Neural crest cell (in vitro differentiated cells): ENCODE data around the gene MOGAT2. TPM values are rescaled to one million over a fixed set of nuclear protein-coding genes. Genes with fewer than 3 reads are reported as not detected.

Experiments used
- DNase-seq: peaks from one replicate; pipeline ENCODE4 v3.0.0; 2021; ENCODE audit warnings: low read depth, mixed read lengths, low spot score
- H3K27ac Mint-ChIP-seq: one replicate; pipeline ENCODE4 v1.8.0; 2021; ENCODE audit warnings: mild to moderate bottlenecking, mixed read lengths; ENCODE audit not compliant: unreplicated experiment
- H3K27me3 Mint-ChIP-seq: 2 replicates; pipeline ENCODE4 v1.8.0; 2021; ENCODE audit warnings: low read depth, mild to moderate bottlenecking, mixed read lengths
- H3K36me3 Mint-ChIP-seq: 2 replicates; pipeline ENCODE4 v1.8.0; 2021; ENCODE audit warnings: low read depth, mild to moderate bottlenecking, mixed read lengths
- H3K4me1 Mint-ChIP-seq: 2 replicates; pipeline ENCODE4 v1.8.0; 2021; ENCODE audit warnings: mixed read lengths
- H3K4me3 Mint-ChIP-seq: one replicate; pipeline ENCODE4 v1.8.0; 2021; ENCODE audit warnings: mild to moderate bottlenecking, mixed read lengths
- H3K9me3 Mint-ChIP-seq: 2 replicates; pipeline ENCODE4 v1.8.0; 2021; ENCODE audit warnings: mixed read lengths
- total RNA-seq: library from RNA; stranded (reverse); gene quantifications from 2 replicates; pipeline ENCODE4 v1.2.1, GENCODE V29; 2021
- TF ChIP-seq, protein P1 (sequence below): fragments of 200-600 bp; sonication (generic); conservative IDR thresholded peaks from 2 replicates; pipeline ENCODE4 v1.5.0; 2021; ENCODE audit warnings: antibody characterized with exemption, mild to moderate bottlenecking

Gene MOGAT2
- total RNA-seq, 1 donor from 2014 or later: not detected

DNA sequence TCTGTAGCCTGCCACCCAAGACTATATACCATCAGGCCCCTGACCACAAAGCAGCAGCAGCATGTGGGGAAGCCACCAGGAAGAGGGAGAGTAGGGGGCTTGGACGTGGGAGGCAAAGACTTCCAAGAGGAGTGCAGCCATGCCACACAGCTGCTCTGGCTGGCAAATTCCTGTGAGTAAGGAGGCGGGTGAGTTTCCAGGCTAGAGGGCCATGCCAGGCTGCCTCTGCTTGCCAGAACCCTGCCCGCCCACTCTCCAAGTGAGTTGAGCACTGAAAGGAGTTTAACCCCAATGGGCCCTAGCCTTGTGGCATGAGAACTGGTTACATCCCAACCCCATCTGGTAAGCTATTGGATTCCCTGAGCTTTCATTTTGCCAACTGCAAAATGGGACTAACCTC, 46.2 kb downstream of the MOGAT2 start:
- H3K4me3 Mint-ChIP-seq: no peak overlapping the region
- no peak overlapping the region for H3K27ac Mint-ChIP-seq
- TF ChIP-seq, protein P1, sequence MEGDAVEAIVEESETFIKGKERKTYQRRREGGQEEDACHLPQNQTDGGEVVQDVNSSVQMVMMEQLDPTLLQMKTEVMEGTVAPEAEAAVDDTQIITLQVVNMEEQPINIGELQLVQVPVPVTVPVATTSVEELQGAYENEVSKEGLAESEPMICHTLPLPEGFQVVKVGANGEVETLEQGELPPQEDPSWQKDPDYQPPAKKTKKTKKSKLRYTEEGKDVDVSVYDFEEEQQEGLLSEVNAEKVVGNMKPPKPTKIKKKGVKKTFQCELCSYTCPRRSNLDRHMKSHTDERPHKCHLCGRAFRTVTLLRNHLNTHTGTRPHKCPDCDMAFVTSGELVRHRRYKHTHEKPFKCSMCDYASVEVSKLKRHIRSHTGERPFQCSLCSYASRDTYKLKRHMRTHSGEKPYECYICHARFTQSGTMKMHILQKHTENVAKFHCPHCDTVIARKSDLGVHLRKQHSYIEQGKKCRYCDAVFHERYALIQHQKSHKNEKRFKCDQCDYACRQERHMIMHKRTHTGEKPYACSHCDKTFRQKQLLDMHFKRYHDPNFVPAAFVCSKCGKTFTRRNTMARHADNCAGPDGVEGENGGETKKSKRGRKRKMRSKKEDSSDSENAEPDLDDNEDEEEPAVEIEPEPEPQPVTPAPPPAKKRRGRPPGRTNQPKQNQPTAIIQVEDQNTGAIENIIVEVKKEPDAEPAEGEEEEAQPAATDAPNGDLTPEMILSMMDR: no peak
- no peak for DNase-seq
- H3K36me3 Mint-ChIP-seq: no peaks in the 10 kb centered on the region
- H3K27me3 Mint-ChIP-seq: peaks cover 22% of the 10 kb centered on the region
- H3K4me1 Mint-ChIP-seq: peaks cover 11% of the 10 kb centered on the region
- peaks cover 3% of the 10 kb centered on the region for H3K9me3 Mint-ChIP-seq

DNA sequence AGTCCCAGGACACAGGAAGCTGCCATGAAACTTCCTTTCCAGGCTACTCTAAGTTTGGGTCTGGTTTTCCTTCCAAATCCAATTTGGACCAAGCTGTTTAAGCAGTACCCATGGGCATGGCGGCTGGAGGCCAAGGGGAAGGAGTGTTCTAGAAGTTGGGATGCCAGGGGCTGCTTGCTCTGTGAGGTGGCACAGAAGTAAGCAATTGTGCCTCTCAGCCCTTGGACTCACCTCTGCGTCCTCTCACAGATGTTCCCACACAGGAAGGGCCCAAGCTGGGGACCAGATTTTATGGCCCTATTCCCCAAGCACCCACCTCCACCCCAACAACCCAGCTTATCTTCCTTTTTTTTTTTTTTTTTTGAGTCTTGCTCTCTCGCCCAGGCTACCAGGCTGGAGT, 47.5 kb downstream of the MOGAT2 start:
- DNase-seq: no peak
- Mint-ChIP-seq H3K4me3 (no peak overlapping the region), H3K27me3 (peaks cover 35% of the 10 kb centered on the region), H3K36me3 (no peaks in the 10 kb centered on the region), H3K27ac (no peak overlapping the region), H3K4me1 (peaks cover 11% of the 10 kb centered on the region), H3K9me3 (peaks cover 3% of the 10 kb centered on the region)
- TF ChIP-seq, protein P1: no peak

DNA sequence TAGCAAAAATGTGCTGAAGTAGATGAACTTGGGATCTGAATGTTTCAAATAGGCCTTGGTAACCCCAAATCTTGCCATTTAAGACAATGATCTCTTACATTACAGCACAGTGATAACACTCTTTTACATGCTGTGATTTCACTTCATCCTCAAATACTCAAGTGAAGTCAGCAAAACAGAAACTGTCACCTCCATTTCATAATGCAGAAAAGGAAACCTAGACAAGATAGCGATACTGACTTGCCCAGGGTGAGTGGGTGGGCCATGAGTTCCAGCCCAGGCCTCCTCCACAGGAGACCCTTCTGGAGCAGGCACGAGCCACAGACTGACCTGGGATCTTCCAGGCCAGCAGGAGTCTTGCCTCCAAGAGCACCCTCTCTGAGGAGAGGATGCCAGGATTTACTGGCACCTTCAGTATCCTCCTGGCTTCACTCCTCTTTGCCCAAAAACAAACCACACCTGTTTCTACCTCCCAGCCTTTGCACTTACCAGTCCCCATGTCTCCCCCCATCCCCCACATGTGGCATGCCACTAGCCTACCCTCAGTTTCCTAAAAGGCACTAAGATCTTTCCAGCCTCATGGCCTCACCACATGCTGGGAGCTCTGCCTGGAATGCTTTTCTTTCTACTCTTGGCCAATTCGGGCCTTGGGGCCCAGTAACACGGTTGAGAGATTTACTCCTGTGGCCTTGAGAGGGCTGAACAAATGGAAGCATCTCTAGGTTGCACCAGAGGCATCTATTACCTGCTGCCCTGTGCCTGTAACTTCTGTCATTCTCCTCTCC, 49.0 kb downstream of the MOGAT2 start:
- H3K4me1 Mint-ChIP-seq: peaks cover 11% of the 10 kb centered on the region
- TF ChIP-seq, protein P1: no peak
- no peak overlapping the region for H3K27ac Mint-ChIP-seq
- H3K4me3 Mint-ChIP-seq: no peak overlapping the region
- H3K9me3 Mint-ChIP-seq: peaks cover 3% of the 10 kb centered on the region
- peaks cover 50% of the 10 kb centered on the region for H3K27me3 Mint-ChIP-seq
- no peak for DNase-seq
- no peaks in the 10 kb centered on the region for H3K36me3 Mint-ChIP-seq

DNA sequence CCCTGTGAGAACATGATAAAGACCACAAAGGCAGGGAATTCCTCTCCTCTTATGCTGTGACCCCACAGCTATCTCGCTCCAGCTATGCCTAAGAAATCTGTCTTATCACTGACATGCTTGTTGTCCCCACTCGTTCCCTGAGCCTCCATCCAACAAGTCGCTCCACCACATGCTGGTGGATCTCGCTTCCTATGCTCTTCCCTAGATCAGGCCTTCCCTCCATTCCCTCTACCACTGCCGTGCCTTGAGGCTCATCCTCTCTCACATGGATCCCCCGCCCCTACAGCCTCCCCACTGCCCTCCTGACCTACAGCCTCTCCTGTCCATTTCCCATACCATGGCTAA, 49.6 kb downstream of the MOGAT2 start:
- Mint-ChIP-seq H3K9me3 (peaks cover 3% of the 10 kb centered on the region), H3K36me3 (no peaks in the 10 kb centered on the region), H3K27ac (no peak overlapping the region), H3K4me3 (peak overlapping the region; percentile 67), H3K4me1 (peaks cover 11% of the 10 kb centered on the region), H3K27me3 (peaks cover 56% of the 10 kb centered on the region)
- DNase-seq: no peak
- TF ChIP-seq, protein P1: no peak

DNA sequence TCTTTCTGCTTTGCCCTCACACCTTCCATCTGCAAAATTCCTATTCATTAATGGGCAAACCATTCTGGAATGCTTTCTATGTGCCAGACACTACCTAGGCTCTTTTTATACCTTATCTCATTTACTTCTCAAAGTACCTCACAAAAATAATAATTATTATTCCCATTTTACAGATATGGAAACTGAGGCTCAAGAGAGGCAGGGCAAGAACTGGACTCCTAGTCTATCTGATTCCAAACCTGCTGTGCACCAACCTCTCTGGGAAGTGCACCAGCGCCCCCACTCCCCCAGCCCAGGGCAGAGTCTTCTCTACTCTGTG, 50.1 kb downstream of the MOGAT2 start:
- Mint-ChIP-seq H3K27me3 (peaks cover 60% of the 10 kb centered on the region), H3K9me3 (peaks cover 3% of the 10 kb centered on the region), H3K36me3 (no peaks in the 10 kb centered on the region), H3K4me3 (no peak overlapping the region), H3K27ac (no peak overlapping the region), H3K4me1 (peaks cover 11% of the 10 kb centered on the region)
- no peak for DNase-seq
- TF ChIP-seq, protein P1: no peak
